ENCODE data around the gene PABPN1L. TPM values are rescaled to one million over a fixed set of nuclear protein-coding genes. Genes with fewer than 3 reads are reported as not detected.

Gene PABPN1L
- total RNA-seq = not detected in 2 replicates
- long read RNA-seq = 0 reads

GRCh38 chr16:88866151-88866920 lies at the start of gene PABPN1L:
Gene PABPN1L (minus strand): TSS chr16:88866660. CDS start chr16:88866606, 54 bp downstream.
- no peak for TF ChIP-seq CTCF (conservative IDR thresholded peaks at IDR 0.05)

GRCh38 chr16:88915639-88916327 lies 49.3 kb upstream of the PABPN1L start:
- Mint-ChIP-seq H3K36me3 (ENCODE audit: low read depth) (no peaks in the 10 kb centered on the region), H3K27ac (ENCODE audit: unreplicated experiment) (no peak overlapping the region), H3K4me3 (no peak overlapping the region), H3K4me1 (peaks cover 14% of the 10 kb centered on the region), H3K9me3 (no peaks in the 10 kb centered on the region), H3K27me3 (ENCODE audit: low read depth) (no peaks in the 10 kb centered on the region)
- no peak for DNase-seq (ENCODE audit: low read depth, low spot score)
- TF ChIP-seq CTCF (conservative IDR thresholded peaks at IDR 0.05) = no peak

More at GRCh38 chr16:88866151-88866920, at the start of gene PABPN1L:
- Mint-ChIP-seq H3K36me3 (ENCODE audit: low read depth) (no peaks in the 10 kb centered on the region), H3K27me3 (ENCODE audit: low read depth) (no peaks in the 10 kb centered on the region), H3K9me3 (no peaks in the 10 kb centered on the region), H3K27ac (ENCODE audit: unreplicated experiment) (no peak within 1 kb of the TSS), H3K4me3 (no peak within 1 kb of the TSS), H3K4me1 (no peaks in the 10 kb centered on the region)
- no peak for DNase-seq (ENCODE audit: low read depth, low spot score)

- no peaks in the 10 kb centered on the region for H3K9me3 Mint-ChIP-seq
- H3K4me1 Mint-ChIP-seq = peaks cover 14% of the 10 kb centered on the region
- H3K27ac Mint-ChIP-seq (ENCODE audit: unreplicated experiment) = no peak overlapping the region
- TF ChIP-seq CTCF (conservative IDR thresholded peaks at IDR 0.05) = no peak
- H3K36me3 Mint-ChIP-seq (ENCODE audit: low read depth) = no peaks in the 10 kb centered on the region
- no peak for DNase-seq (ENCODE audit: low read depth, low spot score)
- no peaks in the 10 kb centered on the region for H3K27me3 Mint-ChIP-seq (ENCODE audit: low read depth)
- H3K4me3 Mint-ChIP-seq = no peak overlapping the region
These were observed 48.4 kb upstream of the PABPN1L start for GRCh38 chr16:88914750-88915368.

- H3K9me3 Mint-ChIP-seq = no peaks in the 10 kb centered on the region
- peaks cover 14% of the 10 kb centered on the region for H3K4me1 Mint-ChIP-seq
- DNase-seq (ENCODE audit: low read depth, low spot score) = no peak
- H3K27ac Mint-ChIP-seq (ENCODE audit: unreplicated experiment) = no peak overlapping the region
- no peaks in the 10 kb centered on the region for H3K36me3 Mint-ChIP-seq (ENCODE audit: low read depth)
- TF ChIP-seq CTCF (conservative IDR thresholded peaks at IDR 0.05) = no peak
- H3K4me3 Mint-ChIP-seq = no peak overlapping the region
- no peaks in the 10 kb centered on the region for H3K27me3 Mint-ChIP-seq (ENCODE audit: low read depth)
These were observed 47.4 kb upstream of the PABPN1L start for GRCh38 chr16:88913870-88914269.

GRCh38 chr16:88913001-88913612 lies 46.6 kb upstream of the PABPN1L start:
- no peak for TF ChIP-seq CTCF (conservative IDR thresholded peaks at IDR 0.05)
- H3K27me3 Mint-ChIP-seq (ENCODE audit: low read depth) = no peaks in the 10 kb centered on the region
- peaks cover 14% of the 10 kb centered on the region for H3K4me1 Mint-ChIP-seq
- H3K9me3 Mint-ChIP-seq = no peaks in the 10 kb centered on the region
- H3K27ac Mint-ChIP-seq (ENCODE audit: unreplicated experiment) = no peak overlapping the region
- no peak overlapping the region for H3K4me3 Mint-ChIP-seq
- no peaks in the 10 kb centered on the region for H3K36me3 Mint-ChIP-seq (ENCODE audit: low read depth)
- DNase-seq (ENCODE audit: low read depth, low spot score) = no peak
